BLaER1 treated with 17β-estradiol and CSF1 and Interleukin-3, amounts not matched to agents 10 nM and 100 nM (cell line): ENCODE data around the gene PNCK.
A peak's percentile ranks its signal among the peaks of the same experiment; 100 is the strongest.
"Not testable (repeated sequence)": the region's sequence is repeated elsewhere in the genome, so short reads cannot be mapped to it uniquely, and the experiment has no call there.

ENCODE experiments used
- H3K27ac ChIP-seq, 11 experiments: shearing (Covaris generic); formaldehyde crosslinking; 2 replicates each; pipeline ENCODE4 v1.8.1; 2022
- H3K27me3 ChIP-seq, 11 experiments: shearing (Covaris generic); formaldehyde crosslinking; 2 replicates each; pipeline ENCODE4 v1.8.1; 2022
- H3K36me3 ChIP-seq, 11 experiments: shearing (Covaris generic); formaldehyde crosslinking; 2 replicates each; pipeline ENCODE4 v1.8.1; 2022
- H3K4me1 ChIP-seq, 10 experiments: shearing (Covaris generic); formaldehyde crosslinking; 2 replicates each; pipeline ENCODE4 v1.8.1; 2022
- H3K4me2 ChIP-seq, 11 experiments: shearing (Covaris generic); formaldehyde crosslinking; 2 replicates each; pipeline ENCODE4 v1.8.1; 2022
- H3K4me3 ChIP-seq, 10 experiments: shearing (Covaris generic); formaldehyde crosslinking; 2 replicates each; pipeline ENCODE4 v1.8.1; 2022
- H3K9ac ChIP-seq, 11 experiments: shearing (Covaris generic); formaldehyde crosslinking; 2 replicates each; pipeline ENCODE4 v1.8.1; 2022
- H3K9me3 ChIP-seq, 11 experiments: shearing (Covaris generic); formaldehyde crosslinking; replicated peaks in 1 of 11; 2 replicates each; pipeline ENCODE4 v1.8.1; 2022
- H4K20me1 ChIP-seq, 11 experiments: shearing (Covaris generic); formaldehyde crosslinking; 2 replicates each; pipeline ENCODE4 v1.8.1; 2022
- Cebpa-rat ChIP-seq, 11 experiments: shearing (Covaris generic); IDR thresholded peaks; 2 replicates each; pipeline ENCODE4 v1.8.1; 2022

The PNCK gene

GRCh38 chrX:153685751-153686696 is 12.4 kb upstream of the PNCK start:
- Histone ChIP-seq H3K4me1 (peaks cover 0 to 6% (median 0%) of the 10 kb centered on the region in 10 experiments; a peak in 4 of 20 replicates), H3K36me3 (no peaks in the 10 kb centered on the region; a peak in 1 of 22 replicates), H3K4me2 (0 out of 22 replicates have a peak overlapping the region, but pooled peaks of 1 of the 11 experiments have one; percentile 14), H3K4me3 (no peak overlapping the region), H3K27me3 (peaks cover 0 to 39% (median 27%) of the 10 kb centered on the region in 11 experiments; a peak in 20 of 22 replicates), H3K9me3 (peaks cover 16 to 54% (median 42%) of the 10 kb centered on the region in 11 experiments), H4K20me1 (peaks cover 0 to 17% (median 8%) of the 10 kb centered on the region in 11 experiments; a peak in 11 of 22 replicates), H3K9ac (no peak overlapping the region), H3K27ac (no peak overlapping the region)
- no peak for TF ChIP-seq Cebpa-rat (IDR thresholded peaks at IDR 0.05)

GRCh38 chrX:153685156-153685536 is 11.5 kb upstream of the PNCK start:
- Histone ChIP-seq H4K20me1 (peaks cover 0 to 8% (median 4%) of the 10 kb centered on the region in 11 experiments; a peak in 11 of 22 replicates), H3K27me3 (peaks cover 0 to 43% (median 32%) of the 10 kb centered on the region in 11 experiments; a peak in 20 of 22 replicates), H3K27ac (no peak overlapping the region), H3K9me3 (peaks cover 16 to 48% (median 40%) of the 10 kb centered on the region in 11 experiments), H3K9ac (no peak overlapping the region), H3K36me3 (no peaks in the 10 kb centered on the region; a peak in 1 of 22 replicates), H3K4me1 (peaks cover 0 to 6% (median 0%) of the 10 kb centered on the region in 10 experiments; a peak in 4 of 20 replicates), H3K4me2 (no peak overlapping the region), H3K4me3 (no peak overlapping the region)
- no peak for TF ChIP-seq Cebpa-rat (IDR thresholded peaks at IDR 0.05)

GRCh38 chrX:153684467-153685155 is 11.0 kb upstream of the PNCK start:
- no peak overlapping the region for H3K4me2 ChIP-seq
- peaks cover 16 to 44% (median 39%) of the 10 kb centered on the region in 11 experiments for H3K9me3 ChIP-seq
- H3K4me3 ChIP-seq = no peak overlapping the region
- peaks cover 0 to 3% (median 0%) of the 10 kb centered on the region in 11 experiments; a peak in 8 of 22 replicates for H4K20me1 ChIP-seq
- no peak overlapping the region for H3K27ac ChIP-seq
- peaks cover 0 to 5% (median 0%) of the 10 kb centered on the region in 10 experiments; a peak in 2 of 20 replicates for H3K4me1 ChIP-seq
- H3K9ac ChIP-seq = no peak overlapping the region
- H3K36me3 ChIP-seq = no peaks in the 10 kb centered on the region
- no peak for TF ChIP-seq Cebpa-rat (IDR thresholded peaks at IDR 0.05)
- peaks cover 0 to 43% (median 32%) of the 10 kb centered on the region in 11 experiments; a peak in 19 of 22 replicates for H3K27me3 ChIP-seq

- not testable (repeated sequence) for H4K20me1 ChIP-seq, H3K27ac ChIP-seq, H3K36me3 ChIP-seq, H3K9ac ChIP-seq, H3K4me3 ChIP-seq, H3K4me2 ChIP-seq, H3K4me1 ChIP-seq
- Histone ChIP-seq H3K9me3 (peaks cover 16 to 42% (median 37%) of the 10 kb centered on the region in 11 experiments), H3K27me3 (peaks cover 3 to 44% (median 32%) of the 10 kb centered on the region in 11 experiments; a peak in 19 of 22 replicates)
These were observed 9.9 kb upstream of the PNCK start for GRCh38 chrX:153683486-153683885.

GRCh38 chrX:153681175-153681574 is 7.6 kb upstream of the PNCK start:
- Histone ChIP-seq H3K36me3 (no peaks in the 10 kb centered on the region), H3K4me2 (no peak overlapping the region), H3K27me3 (peaks cover 3 to 57% (median 36%) of the 10 kb centered on the region in 11 experiments; a peak in 19 of 22 replicates), H3K27ac (no peak overlapping the region), H3K9ac (no peak overlapping the region), H3K9me3 (peaks cover 15 to 39% (median 29%) of the 10 kb centered on the region in 11 experiments), H3K4me1 (no peaks in the 10 kb centered on the region), H4K20me1 (no peaks in the 10 kb centered on the region), H3K4me3 (no peak overlapping the region)
- TF ChIP-seq Cebpa-rat (IDR thresholded peaks at IDR 0.05) = no peak

GRCh38 chrX:153674219-153674851 is 722 bp upstream of the PNCK start:
- Histone ChIP-seq H3K4me3 (no peak overlapping the region), H3K4me2 (no peak overlapping the region), H4K20me1 (no peaks in the 10 kb centered on the region; a peak in 1 of 22 replicates), H3K4me1 (peaks cover 0 to 13% (median 0%) of the 10 kb centered on the region in 10 experiments; a peak in 4 of 20 replicates), H3K36me3 (no peaks in the 10 kb centered on the region), H3K9ac (no peak overlapping the region), H3K27ac (no peak overlapping the region), H3K27me3 (peaks cover 39 to 79% (median 64%) of the 10 kb centered on the region in 11 experiments), H3K9me3 (peaks cover 0 to 41% (median 25%) of the 10 kb centered on the region in 11 experiments; a peak in 11 of 22 replicates)
- TF ChIP-seq Cebpa-rat (IDR thresholded peaks at IDR 0.05) = no peak

- Histone ChIP-seq H3K36me3 (no peaks in the 10 kb centered on the region), H3K27me3 (peaks cover 36 to 65% (median 57%) of the 10 kb centered on the region in 11 experiments), H3K4me1 (peaks cover 0 to 13% (median 0%) of the 10 kb centered on the region in 10 experiments; a peak in 4 of 20 replicates), H3K4me3 (no peak overlapping the region), H3K9me3 (peaks cover 0 to 54% (median 34%) of the 10 kb centered on the region in 11 experiments; a peak in 13 of 22 replicates), H3K4me2 (no peak overlapping the region), H4K20me1 (no peaks in the 10 kb centered on the region; a peak in 1 of 22 replicates), H3K9ac (no peak overlapping the region), H3K27ac (no peak overlapping the region)
- TF ChIP-seq Cebpa-rat (IDR thresholded peaks at IDR 0.05) = no peak
These were observed 834 bp downstream of the PNCK start for GRCh38 chrX:153672531-153673427.
